NCI-H524 (cell line): ENCODE measurements around the gene ZNF148.

Experiments
- DNase-seq, 2 experiments: peaks; one replicate each; lab custom pipeline; 2025; lab: John Stamatoyannopoulos, UW

Gene ZNF148

GRCh38 chr3:125219261-125219701 is 155.8 kb downstream of the ZNF148 start:
- no peak for DNase-seq

GRCh38 chr3:125214738-125215137 is 160.4 kb downstream of the ZNF148 start:
- no peak for DNase-seq

- DNase-seq, result no peak
These were observed 161.1 kb downstream of the ZNF148 start for GRCh38 chr3:125213946-125214542.

GRCh38 chr3:125213364-125213755 is 161.8 kb downstream of the ZNF148 start:
- DNase-seq, result no peak

GRCh38 chr3:125212509-125213363 is 162.4 kb downstream of the ZNF148 start, which contains the start of gene SLC12A8:
Gene SLC12A8, minus strand, starts transcription at chr3:125212748. Its CDS starts 1,399 bp downstream, at chr3:125211349.
- DNase-seq, result peak in 1 of 2 experiments; percentile 13

- DNase-seq, result no peak
These were observed 163.0 kb downstream of the ZNF148 start for GRCh38 chr3:125212091-125212508.

- DNase-seq, result no peak
These were observed 163.5 kb downstream of the ZNF148 start for GRCh38 chr3:125211523-125212090.

- DNase-seq, result no peak
These were observed 167.1 kb downstream of the ZNF148 start for GRCh38 chr3:125207949-125208568.

- peak; percentile 67 to 74 for DNase-seq
These were observed 167.6 kb downstream of the ZNF148 start for GRCh38 chr3:125207507-125207906.

GRCh38 chr3:125206934-125207333 is 168.2 kb downstream of the ZNF148 start:
- no peak for DNase-seq

GRCh38 chr3:125203731-125204130 is 171.4 kb downstream of the ZNF148 start:
- DNase-seq, result no peak

GRCh38 chr3:125202197-125202596 is 172.9 kb downstream of the ZNF148 start:
- no peak for DNase-seq

- no peak for DNase-seq
These were observed 174.4 kb downstream of the ZNF148 start for GRCh38 chr3:125200731-125201139.

- peak in 1 of 2 experiments; percentile 46 for DNase-seq
These were observed 180.1 kb downstream of the ZNF148 start for GRCh38 chr3:125194849-125195601.

GRCh38 chr3:125194061-125194848 is 180.9 kb downstream of the ZNF148 start:
- DNase-seq, result no peak

GRCh38 chr3:125192190-125193035 is 182.7 kb downstream of the ZNF148 start:
- DNase-seq, result no peak

GRCh38 chr3:125191730-125192129 is 183.4 kb downstream of the ZNF148 start:
- DNase-seq, result no peak

GRCh38 chr3:125191256-125191655 is 183.9 kb downstream of the ZNF148 start:
- DNase-seq, result no peak

GRCh38 chr3:125190786-125191185 is 184.3 kb downstream of the ZNF148 start:
- no peak for DNase-seq
